Stimulated activated CD4-positive, alpha-beta T cell treated with anti-CD3 and anti-CD28 coated beads, Interleukin-12 subunit alpha, Interleukin-12 subunit beta, amount 100 ng/mL, for 4 hours (primary cell): ENCODE data around the gene ANKLE2.
"Not testable (repeated sequence)": the region's sequence is repeated elsewhere in the genome, so short reads cannot be mapped to it uniquely, and the experiment has no call there.

Experiments
- DNase-seq: peaks from one replicate; pipeline ENCODE4 v3.0.0-alpha.2; 2020

ANKLE2 gene

DNA sequence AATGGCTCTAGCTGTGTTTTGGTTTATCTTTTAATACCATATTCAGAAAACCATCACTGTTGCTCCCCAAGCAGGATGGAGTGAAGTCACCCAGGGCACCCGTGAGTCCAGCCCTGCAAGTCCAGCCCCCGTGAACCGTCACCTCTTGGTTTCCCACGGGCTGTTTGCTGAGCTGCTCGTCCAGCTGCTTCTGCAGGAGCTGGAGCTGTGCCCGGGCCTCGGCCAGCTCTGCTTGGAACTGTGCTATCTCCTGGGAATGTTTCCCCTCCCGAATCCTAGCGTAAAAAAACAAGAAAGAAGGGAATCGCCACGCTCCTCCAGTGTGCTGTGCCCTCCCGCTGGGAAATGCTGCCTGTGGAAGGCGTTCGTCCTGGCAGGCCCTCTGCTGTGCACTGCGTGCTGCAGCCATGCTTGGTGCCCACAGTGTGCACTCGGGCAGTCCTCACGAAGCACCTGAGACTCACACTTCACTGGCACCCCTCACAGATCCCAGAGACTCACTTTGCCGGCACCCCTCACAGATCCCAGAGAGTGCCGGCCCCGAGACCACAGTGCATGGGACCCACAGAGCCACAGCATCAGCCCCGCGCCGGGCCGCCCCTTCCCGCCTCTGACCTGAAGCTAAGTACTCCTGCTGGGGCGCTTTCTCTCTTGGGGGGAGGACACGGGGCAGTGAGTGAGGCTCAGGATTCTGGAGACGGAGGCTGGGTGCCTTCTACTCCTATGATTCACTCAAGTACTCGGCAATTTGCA lies 15.4 kb upstream of the ANKLE2 start:
- no peak for DNase-seq

DNA sequence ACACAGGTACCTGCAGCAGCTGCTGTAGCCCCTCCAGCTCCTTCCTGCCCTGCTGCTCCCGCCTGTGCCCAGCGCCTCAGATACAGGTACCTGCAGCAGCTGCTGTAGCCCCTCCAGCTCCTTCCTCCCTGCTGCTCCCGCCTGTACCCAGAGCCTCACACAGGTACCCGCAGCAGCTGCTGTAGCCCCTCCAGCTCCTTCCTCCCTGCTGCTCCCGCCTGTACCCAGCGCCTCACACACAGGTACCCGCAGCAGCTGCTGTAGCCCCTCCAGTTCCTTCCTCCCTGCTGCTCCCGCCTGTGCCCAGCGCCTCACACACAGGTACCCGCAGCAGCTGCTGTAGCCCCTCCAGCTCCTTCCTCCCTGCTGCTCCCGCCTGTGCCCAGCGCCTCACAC lies 14.6 kb upstream of the ANKLE2 start:
- not testable (repeated sequence) for DNase-seq

DNA sequence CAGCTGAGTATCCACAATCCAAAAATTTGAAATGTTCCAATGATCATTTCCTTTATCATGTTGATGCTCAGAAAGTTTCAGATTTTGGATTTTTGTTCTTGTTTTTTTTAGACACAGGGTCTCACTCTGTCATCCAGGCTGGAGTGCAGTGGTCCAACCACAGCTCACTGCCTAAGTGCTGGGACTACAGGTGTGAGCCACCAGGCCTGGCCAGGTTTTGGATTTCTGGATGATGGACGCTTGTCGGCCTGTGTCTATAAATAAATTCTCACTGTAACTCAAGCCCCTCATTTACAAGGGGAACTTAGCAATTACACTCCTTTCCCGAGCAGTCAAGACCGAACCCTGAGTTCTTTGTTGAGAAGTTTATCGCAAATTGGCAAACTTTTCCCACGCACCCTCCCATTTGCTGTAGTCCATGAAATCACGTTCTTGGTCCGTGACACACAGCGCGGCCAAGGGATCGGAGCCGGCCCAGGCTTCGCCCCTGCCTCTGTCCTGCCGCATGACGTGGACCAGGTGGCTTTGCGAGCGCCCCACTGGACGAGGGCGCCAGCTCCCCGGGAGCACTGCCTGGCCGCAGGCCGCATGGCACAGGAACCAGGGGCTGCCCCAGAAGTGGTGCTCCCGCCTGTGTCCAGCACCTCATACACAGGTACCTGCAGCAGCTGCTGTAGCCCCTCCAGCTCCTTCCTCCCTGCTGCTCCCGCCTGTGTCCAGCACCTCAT lies 14.0 kb upstream of the ANKLE2 start:
- DNase-seq, result no peak

DNA sequence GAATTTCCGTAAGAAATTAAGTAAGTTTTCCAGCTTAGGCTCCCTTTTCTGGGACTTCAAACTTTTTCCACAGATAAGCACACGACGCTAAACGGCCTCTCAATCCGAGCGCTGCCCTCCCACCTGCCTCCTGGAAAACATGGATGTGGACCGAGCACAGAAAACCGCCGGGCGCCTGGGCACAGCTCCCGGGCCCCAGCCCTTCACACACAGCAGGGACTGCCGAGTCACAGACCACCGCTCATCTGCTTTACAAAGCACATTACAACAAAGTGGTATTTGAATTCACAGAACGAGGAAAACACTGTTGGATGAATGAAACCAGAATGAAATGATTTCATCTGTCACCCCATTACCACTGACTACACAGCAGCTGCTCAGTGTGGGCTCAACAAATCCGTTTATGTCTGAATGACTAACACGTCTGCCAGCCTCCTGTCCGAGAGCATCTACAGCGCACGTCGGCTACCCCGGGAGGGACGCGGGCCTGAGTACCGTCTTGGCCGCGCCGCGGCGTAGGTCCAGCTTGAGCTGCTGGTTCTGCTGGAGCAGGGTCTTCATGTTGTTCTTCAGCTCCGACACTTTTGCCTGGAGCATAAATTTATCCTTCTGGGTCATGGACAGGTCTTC lies 13.1 kb upstream of the ANKLE2 start:
- no peak for DNase-seq

DNA sequence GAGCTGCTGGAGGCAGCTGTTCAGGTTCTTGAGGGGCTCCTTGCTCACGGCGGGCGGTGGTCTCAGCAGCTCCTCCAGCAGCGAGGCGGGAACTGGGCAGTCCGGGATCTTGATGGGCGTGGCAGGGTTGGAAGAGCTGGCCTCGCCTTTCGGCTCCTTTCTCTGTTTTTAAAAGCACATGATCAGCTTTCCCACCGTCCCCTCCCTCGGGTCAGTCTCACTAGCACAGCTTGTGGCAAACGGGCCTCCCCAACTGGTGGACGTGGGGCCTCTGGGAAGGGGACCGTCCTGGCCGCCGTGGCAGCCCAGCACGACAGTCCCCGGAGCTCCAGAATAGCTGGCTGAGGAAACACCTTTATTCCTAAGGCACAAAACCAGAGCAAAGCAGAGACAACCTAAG lies 12.5 kb upstream of the ANKLE2 start:
- no peak for DNase-seq

DNA sequence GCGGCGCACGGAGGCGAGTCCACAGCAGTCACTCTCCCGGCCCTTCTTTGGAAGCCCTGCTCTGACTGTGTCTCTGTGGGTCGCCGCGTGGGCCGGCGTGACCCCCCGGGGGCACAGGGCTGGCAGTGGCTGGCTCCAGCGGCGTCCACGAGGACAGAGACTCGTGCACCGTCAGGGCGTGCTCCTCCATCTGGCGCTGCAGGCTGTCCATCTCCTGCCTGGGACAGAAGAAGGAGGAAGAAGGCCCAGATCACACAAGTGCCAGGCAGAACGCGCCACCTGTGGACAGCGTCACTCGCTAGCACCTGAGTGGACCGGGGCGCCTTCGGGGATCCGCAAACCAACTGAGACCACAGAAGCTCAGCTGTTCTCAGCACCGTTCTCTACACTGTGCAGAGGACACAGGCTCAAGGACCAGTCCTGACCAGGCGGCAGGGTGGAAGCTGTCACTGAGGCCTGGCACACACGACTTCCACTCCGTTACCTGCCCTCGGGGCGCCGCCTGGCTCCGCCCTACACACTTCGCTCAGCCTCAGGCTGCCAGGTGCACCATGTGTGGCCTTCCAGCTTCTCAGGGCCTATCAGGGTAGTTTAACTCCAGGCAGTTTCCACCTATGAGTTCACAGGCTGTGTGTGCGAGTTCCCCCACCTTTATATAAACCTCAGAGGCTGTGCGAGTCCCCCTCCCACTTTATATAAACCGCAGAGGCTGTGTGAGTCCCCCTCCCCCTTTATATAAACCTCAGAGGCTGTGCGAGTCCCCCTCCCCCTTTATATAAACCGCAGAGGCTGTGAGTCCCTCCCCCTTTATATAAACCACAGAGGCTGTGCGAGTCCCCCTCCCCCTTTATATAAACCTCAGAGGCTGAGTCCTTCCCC lies 11.7 kb upstream of the ANKLE2 start:
- no peak for DNase-seq

DNA sequence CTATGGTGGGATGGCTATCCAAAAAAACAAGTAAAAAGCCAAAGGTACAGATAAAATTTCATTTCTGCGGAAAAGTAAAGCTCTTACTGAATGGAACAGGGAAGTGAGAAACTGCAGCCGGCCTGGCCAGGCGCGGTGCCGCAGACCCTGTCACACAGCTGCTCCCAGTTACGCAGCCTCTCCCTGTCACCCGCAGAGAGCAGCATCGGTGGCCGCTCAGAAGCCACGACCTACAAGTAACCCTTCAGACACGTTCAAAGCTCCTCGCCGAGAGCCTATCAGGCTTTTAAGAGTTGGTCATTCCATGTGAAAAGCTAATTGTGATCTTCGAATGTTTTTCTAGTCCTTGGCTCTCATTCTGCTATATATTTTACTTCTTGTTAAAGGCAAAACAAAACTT lies 11.0 kb upstream of the ANKLE2 start:
- no peak for DNase-seq

DNA sequence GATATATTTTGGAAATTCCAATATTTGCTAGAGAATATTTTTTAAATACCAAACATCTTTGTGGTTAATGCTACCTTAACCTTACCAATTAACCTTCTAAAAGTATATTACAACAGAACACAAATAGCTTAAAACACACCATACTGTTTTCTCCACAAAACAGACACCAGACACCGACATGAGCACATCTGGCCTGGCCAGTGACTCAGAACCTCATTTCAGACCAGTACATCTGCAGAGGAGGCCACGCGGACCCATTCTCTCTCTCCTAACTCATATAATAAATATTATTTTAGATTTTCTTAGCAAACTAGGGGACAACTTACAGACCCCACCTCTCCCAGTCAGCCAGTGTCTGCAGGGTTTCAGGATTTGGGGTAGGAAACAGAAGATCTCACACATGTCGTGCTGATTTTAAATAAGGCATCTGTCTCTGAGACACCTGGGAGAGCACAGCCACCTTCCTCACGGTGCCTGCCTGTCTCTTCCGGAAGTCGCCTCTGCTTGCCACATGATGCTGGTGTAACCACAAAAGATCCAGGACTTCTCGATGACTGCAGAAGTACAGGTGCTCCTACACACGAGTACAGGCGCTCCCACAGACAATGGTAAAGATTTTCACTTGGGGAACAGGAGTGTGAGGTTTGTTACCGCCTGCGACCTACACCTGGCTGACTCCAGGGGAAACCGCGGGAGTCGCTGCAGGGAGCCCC lies 9.7 kb upstream of the ANKLE2 start:
- no peak for DNase-seq

DNA sequence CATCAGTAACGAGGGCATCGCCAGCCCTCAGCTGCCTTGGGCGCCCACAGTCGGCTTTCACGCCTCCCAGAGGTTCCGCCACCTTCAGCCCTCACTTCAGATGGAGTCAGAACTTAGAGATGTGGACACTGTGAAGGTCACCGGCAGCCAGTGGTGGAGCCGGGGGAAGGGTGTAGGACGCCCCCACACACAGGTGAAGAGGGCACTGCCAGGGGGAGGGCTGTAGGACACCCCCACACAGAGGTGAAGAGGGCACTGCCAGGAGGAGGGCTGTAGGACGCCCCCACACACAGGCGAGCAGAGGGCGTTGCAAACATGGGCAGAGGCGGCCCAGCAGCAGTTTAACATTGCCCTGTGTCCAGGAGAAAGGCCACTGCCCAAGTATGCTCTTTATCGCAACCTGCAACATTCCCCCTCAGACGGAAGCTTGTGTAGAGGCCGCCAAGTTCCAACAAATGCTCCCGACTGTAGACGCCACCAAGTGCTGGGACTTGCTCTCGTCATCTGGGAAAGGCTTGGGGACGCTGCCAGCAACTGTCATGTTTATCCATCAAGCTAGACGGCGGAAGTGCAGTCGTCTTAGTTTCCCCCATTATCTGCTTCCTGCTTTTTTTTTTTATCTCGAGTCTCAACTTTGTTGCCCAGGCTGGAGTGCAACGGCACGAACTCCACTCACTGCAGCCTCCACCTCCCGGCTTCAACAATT lies 4.9 kb upstream of the ANKLE2 start:
- DNase-seq, result no peak

DNA sequence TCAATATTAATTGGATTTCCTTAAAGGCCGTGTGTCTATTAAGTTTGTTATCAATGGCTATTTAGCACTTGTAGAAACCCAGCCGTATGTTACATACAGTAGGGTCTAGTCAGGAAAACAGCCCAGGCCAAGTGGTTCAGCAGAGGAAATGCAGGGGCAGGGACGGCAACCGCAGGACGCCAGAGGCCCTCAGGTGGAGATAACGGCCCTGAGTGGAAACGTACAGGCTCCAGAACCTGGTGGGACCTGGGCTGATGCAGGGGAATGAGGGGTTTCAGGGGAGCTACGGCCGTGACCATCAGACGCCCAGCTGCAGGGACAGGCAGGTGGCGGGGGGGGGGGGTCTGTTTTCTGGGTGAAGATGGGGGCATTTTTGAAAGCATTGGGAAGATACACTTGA lies 3.7 kb upstream of the ANKLE2 start:
- DNase-seq, result no peak

DNA sequence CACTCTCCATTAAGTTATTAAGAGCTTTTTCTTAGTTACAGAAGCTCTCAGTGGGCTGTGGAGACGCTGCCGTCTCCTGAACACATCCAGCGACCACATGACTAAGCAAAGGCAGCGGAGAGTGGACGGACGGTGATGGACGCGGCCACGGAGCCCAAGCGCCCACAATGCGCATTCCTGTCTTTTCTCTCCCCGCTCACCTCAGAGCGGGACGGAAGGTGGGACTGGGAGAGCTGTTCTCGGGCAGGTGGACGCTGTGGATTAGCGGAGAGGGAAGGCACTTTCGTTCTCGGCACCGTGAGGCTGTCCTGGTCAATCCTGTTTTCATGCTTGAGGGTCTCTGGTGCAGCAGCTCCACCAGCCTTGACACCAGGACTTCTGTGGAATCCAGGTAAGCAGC lies 2.6 kb upstream of the ANKLE2 start:
- no peak for DNase-seq

DNA sequence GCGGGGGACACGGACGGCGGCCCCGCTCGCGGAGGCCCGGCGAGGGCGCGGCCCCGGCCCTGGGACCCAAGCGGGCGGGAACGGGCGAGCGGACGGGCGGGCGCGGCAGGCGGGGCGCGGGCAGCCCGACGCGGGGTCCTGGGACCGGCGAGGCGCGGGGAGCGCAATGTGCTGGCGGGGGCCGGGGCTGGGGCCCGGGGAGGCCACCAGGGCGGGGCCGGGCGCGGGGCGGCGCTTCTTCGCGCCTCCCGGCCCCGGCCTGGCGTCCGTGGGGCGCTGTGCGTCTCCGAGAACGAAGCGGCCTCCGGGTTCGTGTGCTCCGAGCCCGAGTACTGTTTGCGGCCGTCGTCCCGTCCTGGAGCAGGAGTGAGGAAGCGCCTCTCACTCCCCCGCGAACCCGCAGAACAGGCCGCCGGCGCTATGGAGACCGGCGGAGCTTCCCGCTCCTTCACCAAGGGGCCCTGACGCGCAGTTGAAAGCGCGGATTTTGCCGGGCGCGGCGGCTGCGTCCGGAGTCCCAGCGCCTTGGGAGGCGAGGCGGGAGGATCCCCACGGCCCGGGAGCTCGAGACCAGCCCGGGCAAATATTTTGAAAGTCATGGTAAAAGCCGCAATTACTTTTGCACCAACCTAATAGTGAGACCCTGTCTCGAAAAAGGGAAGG lies 420 bp upstream of the ANKLE2 start:
- DNase-seq, result peak; percentile 86

DNA sequence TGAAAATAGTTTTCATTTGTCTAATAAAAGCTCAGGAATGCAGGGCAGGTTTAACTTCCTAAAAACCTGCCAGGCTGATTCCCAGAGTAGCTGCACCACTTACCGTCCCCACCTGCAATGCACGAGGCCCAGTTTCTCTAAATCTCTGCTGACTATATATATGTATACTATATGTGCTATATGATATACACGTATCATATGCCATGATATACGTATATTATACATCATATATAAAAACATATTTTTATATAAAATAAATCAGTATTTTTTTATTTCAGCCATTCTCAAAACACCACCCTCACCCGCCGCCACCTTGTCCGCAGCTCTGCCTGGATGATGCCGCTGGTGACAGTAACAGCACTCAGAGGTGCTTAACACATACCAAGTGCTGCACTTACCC lies 2.3 kb downstream of the ANKLE2 start:
- no peak for DNase-seq

DNA sequence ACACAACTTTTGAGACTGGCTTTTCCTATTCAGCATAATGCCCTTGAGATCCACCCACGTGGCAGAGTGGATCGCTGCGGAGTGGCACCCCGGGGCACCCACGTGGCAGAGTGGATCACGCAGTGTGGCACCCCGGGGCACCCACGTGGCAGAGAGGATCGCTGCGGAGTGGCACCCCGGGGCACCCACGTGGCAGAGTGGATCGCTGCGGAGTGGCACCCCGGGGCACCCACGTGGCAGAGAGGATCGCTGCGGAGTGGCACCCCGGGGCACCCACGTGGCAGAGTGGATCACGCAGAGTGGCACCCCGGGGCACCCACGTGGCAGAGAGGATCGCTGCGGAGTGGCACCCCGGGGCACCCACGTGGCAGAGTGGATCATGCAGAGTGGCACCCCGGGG lies 2.8 kb downstream of the ANKLE2 start:
- not testable (repeated sequence) for DNase-seq

DNA sequence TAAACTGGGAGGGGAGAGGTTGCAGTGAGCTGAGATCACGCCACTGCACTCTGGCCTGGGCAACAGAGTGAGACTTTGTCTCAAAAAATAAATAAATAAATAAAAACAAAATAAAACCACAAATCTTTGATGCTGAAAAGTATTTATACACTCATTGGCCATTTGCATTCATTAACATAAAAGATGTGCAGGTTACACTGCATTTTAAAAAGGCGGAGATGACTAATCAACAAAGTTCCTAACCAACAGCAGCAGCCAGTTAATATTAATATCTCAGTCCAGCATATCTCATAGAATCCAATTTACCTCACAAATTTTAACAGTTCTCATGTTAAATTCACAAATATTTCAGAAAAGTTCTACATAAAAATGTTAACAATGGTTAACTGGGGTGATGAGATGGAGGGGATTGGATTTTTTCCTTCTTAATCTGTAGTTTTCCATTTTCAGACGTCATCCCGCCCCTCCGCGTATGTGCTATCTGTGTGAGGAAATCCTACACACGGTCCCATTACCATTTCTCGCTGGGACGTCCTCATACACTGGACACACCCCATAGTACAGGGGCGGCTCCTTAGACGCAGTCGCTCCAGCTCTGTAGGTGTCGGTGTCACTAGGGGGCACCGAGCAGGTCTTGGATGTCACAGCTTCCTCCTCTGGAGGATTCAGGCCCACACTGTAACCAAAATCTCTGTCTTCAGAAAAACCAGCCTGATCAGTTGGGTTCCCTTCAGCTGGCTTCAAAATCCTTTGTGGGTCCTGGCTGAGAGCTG lies 7.3 kb downstream of the ANKLE2 start:
- no peak for DNase-seq

DNA sequence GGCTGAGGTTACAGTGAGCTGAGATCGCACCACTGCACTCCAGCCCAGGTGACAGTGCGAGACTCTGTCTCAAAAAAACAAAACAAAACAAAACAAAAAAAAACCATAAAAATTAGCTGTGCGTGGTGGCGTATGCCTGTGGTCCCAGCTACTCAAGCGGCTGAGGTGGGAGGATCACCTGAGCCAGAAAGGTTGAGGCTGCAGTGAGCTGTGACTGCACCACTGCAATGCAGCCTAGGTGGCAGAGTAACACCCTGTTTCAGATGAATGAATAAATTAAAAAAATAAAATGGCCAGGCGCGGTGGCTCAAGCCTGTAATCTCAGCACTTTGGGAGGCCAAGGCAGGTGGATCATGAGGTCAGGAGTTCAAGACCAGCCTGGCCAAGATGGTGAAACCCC lies 8.0 kb downstream of the ANKLE2 start:
- DNase-seq, result not testable (repeated sequence)

DNA sequence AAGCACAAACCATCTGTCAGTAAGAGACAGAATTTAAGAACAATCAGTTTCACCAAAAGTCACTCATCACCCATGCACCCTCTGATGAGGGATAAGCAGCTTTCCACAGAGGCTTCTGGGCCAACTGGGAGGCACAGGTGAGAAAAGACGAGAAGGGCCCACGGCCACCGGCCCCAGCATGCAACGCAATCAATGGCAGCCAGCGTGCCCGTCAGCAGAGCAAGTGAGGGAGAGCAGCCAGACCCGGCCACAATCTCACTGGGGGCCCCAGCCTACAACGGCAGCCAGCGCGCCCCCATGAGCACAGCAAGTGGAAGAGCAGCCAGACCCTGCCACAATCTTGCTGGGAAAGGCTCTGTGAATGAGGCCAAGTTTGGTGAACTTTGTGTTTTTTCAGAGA lies 13.3 kb downstream of the ANKLE2 start:
- no peak for DNase-seq

DNA sequence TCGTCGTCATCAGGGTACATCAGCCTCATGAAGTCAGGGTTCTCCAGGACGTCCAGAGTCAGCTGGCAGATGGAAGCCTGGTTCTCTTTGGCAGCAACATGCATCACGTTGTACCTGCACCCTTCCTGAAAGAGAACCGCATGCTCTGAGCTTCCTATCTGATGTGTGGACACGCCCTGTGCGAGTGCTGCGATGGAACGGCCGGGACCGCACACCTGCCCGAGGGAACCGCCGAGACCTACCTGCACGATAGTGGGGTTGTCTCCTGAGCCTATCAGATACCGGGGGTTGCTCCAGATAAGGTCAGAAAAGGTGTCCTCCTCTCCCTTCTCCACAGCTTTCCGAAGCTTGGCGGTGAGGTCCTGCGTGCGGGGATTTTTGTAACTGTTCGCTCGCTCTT lies 13.7 kb downstream of the ANKLE2 start:
- no peak for DNase-seq

DNA sequence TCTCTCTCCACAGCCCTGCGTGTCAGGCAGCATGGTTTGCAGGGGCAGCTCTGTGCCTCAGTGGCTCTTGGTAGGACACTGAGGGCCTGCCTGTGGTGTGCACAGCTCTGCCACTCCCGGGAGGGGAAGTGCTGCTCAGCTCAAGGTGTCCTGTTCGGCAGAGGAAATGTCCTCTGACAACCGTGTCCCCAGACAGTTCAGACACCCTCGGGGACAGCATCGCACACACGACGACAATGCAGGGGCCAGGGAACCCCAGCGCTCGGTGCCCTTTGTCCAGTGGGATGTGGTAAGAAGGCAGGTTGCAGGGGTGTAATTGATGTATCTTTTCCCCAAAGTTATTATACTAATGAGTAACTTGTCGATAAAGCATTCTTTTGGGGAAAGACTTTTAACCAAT lies 14.2 kb downstream of the ANKLE2 start:
- no peak for DNase-seq

DNA sequence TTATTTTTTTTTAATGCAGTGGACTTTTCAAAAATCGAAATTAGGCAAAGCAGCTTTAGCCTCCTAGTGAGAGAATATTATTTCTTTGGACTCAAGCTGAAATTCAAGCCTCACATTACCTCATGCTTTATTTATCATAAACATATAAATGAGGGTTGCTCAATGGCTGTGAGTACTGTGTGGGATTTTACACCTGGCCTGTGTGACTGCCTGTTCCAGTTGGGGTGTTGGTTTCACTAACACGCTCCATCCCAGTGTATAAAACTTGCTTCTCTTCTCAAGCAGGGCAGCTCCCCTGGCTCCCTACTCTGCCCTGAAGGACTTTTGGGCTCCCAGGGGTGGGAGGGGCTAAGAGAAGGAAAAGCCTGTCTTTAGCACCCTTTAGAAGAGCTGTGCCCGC lies 15.0 kb downstream of the ANKLE2 start:
- no peak for DNase-seq

DNA sequence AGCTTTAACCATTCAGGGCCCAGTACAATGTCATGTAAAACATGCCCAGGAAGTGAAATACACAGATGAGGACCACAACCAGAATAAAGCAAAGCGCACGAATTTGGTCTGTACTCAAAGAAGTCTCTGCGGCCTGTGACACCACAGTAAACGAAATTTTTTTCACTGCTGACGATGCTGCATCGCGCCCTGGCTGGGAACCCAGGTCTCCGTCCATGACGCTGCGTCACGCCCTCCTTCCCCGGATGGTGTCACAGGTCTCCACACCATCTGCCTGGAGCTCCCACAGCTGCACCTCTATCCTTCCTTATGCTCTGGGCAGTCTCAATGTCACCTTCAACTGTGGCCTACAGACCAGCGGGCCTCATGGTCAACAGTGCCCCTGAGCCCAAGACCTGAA lies 17.8 kb downstream of the ANKLE2 start:
- DNase-seq, result no peak
